CD8-positive, alpha-beta memory T cell (primary cell): Measurements from ENCODE around the gene PHLPP2. TPM values are rescaled to one million over a fixed set of nuclear protein-coding genes. Genes with fewer than 3 reads are reported as not detected.
A peak's percentile ranks its signal among the peaks of the same experiment; 100 is the strongest.
"Not testable (repeated sequence)": the region's sequence is repeated elsewhere in the genome, so short reads cannot be mapped to it uniquely, and the experiment has no call there.

Experiments used
- CTCF ChIA-PET: fragments of 350-600 bp; sonication (Branson Sonifier 250); formaldehyde crosslinking; loops from one replicate; lab custom pipeline; 2021; ENCODE audit warnings: antibody characterized with exemption; lab: Charles Lee
- POLR2A ChIA-PET: fragments of 350-600 bp; sonication (Branson Sonifier 250); formaldehyde crosslinking; loops from one replicate; lab custom pipeline; 2021; ENCODE audit warnings: antibody characterized with exemption; lab: Charles Lee
- DNase-seq, 5 donors: peaks; one replicate each; pipeline versions ENCODE4 v3.0.0 to v3.0.0-alpha.2; 2020 to 2022; ENCODE audit warnings: mixed read lengths in 1 of 5
- H3K27ac ChIP-seq: one replicate; pipeline ENCODE4 v1.7.0; 2013; ENCODE audit warnings: low read depth, mild to moderate bottlenecking, low read length, moderate library complexity
- H3K27me3 ChIP-seq: 2 replicates; pipeline ENCODE4 v1.7.0; 2013; ENCODE audit warnings: low read length, mild to moderate bottlenecking; ENCODE audit not compliant: insufficient read depth, poor library complexity, severe bottlenecking
- H3K36me3 ChIP-seq: 2 replicates; pipeline ENCODE4 v1.7.0; 2013; ENCODE audit warnings: mild to moderate bottlenecking, low read length, moderate library complexity; ENCODE audit not compliant: insufficient read depth
- H3K4me1 ChIP-seq: 2 replicates; pipeline ENCODE4 v1.7.0; 2013; ENCODE audit warnings: mild to moderate bottlenecking, low read length, moderate library complexity; ENCODE audit not compliant: insufficient read depth
- H3K4me3 ChIP-seq: 2 replicates; pipeline ENCODE4 v1.7.0; 2013; ENCODE audit warnings: mild to moderate bottlenecking, low read length
- H3K9me3 ChIP-seq: 2 replicates; pipeline ENCODE4 v1.7.0; 2013; ENCODE audit warnings: mild to moderate bottlenecking, low read length
- H3K27ac Mint-ChIP-seq, 8 donors: one replicate each; pipeline ENCODE4 v1.8.0; 2020 to 2021; ENCODE audit warnings: mixed read lengths in 8 of 8, mild to moderate bottlenecking in 6 of 8, inconsistent platforms in 3 of 8, moderate library complexity in 3 of 8
- H3K27me3 Mint-ChIP-seq, 2 donors: one replicate each; pipeline ENCODE4 v1.8.0; 2020 to 2021; ENCODE audit warnings: mixed read lengths in 2 of 2, mild to moderate bottlenecking in 1 of 2, moderate library complexity in 1 of 2
- H3K36me3 Mint-ChIP-seq, 3 donors: one replicate each; pipeline ENCODE4 v1.8.0; 2020 to 2021; ENCODE audit warnings: mixed read lengths in 3 of 3, inconsistent platforms in 1 of 3, mild to moderate bottlenecking in 1 of 3
- H3K4me1 Mint-ChIP-seq, 3 donors: one replicate each; pipeline ENCODE4 v1.8.0; 2020 to 2021; ENCODE audit warnings: mixed read lengths in 3 of 3, inconsistent platforms in 1 of 3, mild to moderate bottlenecking in 1 of 3
- H3K4me3 Mint-ChIP-seq, 7 donors: one replicate each; pipeline ENCODE4 v1.8.0; 2020 to 2021; ENCODE audit warnings: mixed read lengths in 7 of 7, mild to moderate bottlenecking in 6 of 7, moderate library complexity in 4 of 7, inconsistent platforms in 2 of 7
- H3K9me3 Mint-ChIP-seq, 5 donors: one replicate each; pipeline ENCODE4 v1.8.0; 2020 to 2022; ENCODE audit warnings: mixed read lengths in 5 of 5, mild to moderate bottlenecking in 3 of 5, moderate library complexity in 2 of 5, inconsistent platforms in 1 of 5
- polyA plus RNA-seq: library from polyadenylated mRNA; unstranded; fragments of 300-500 nt; fragmentation: Illumina TruSeq; gene quantifications from one replicate; pipeline ENCODE4 v1.2.3, GENCODE V29; 2021
- total RNA-seq, 2 experiments: library from RNA; stranded (reverse); gene quantifications; one replicate each; pipeline ENCODE4 v1.2.3, GENCODE V29; 2021

The PHLPP2 gene
- total and polyA plus RNA-seq, 3 experiments from 2014 or later = 1.7 to 14.4 (median 14.3) TPM

GRCh38 chr16:71610936-71611871 lies 113.3 kb downstream of the PHLPP2 start:
- no peaks in the 10 kb centered on the region for H3K4me1 ChIP-seq
- Mint-ChIP-seq H3K27me3 (peaks cover 12 to 39% of the 10 kb centered on the region in 2 donors), H3K9me3 (no peaks in the 10 kb centered on the region), H3K36me3 (no peaks in the 10 kb centered on the region), H3K27ac (peak overlapping the region in 2 of 8 donors; percentile 29 to 51), H3K4me1 (peaks cover 0 to 6% (median 3%) of the 10 kb centered on the region in 3 donors), H3K4me3 (peak overlapping the region in 1 of 7 donors; percentile 28)
- H3K9me3 ChIP-seq = no peaks in the 10 kb centered on the region
- H3K36me3 ChIP-seq = no peaks in the 10 kb centered on the region
- H3K4me3 ChIP-seq = no peak overlapping the region
- peak; percentile 54 to 81 (median 66) for DNase-seq
- ChIA-PET POLR2A (interaction anchor here (0.6 to 1.9 kb wide), 2 partner anchors 46 to 143 kb away, joined by 3 to 12 read pairs; no protein-coding TSS in a partner anchor), CTCF (interaction anchor here (0.7 to 2.3 kb wide), 29 partner anchors 9 to 350 kb away, joined by 3 to 48 read pairs (median 5); partner anchors contain the start of genes CHST4, TAT and ZNF23)
- H3K27ac ChIP-seq = no peak overlapping the region
- H3K27me3 ChIP-seq = no peaks in the 10 kb centered on the region

DNA sequence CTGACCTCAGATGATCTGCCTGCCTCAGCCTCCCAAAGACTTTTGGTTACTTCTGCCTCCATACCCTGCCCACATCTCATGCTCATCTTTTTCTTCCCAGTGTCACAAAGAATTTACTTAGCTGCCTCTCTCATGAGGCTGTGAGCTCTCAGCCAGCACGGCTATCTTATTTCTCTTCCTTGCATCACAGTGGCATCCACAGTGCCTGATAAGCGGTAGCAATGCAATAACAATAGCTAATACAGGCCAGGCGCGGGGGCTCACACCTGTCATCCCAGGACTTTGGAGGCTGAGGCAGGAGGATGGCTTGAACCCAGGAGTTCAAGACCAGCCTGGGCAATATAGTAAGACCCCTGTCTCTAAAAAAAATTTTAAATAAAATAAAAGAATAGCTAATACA lies 114.1 kb downstream of the PHLPP2 start:
- H3K4me1 Mint-ChIP-seq = peaks cover 0 to 6% (median 3%) of the 10 kb centered on the region in 3 donors
- Histone ChIP-seq H3K27ac (no peak overlapping the region), H3K4me1 (no peaks in the 10 kb centered on the region), H3K9me3 (no peaks in the 10 kb centered on the region), H3K4me3 (no peak overlapping the region), H3K36me3 (no peaks in the 10 kb centered on the region), H3K27me3 (no peaks in the 10 kb centered on the region)
- DNase-seq = no peak
- H3K36me3 Mint-ChIP-seq = no peaks in the 10 kb centered on the region
- no peak overlapping the region for H3K4me3 Mint-ChIP-seq
- ChIA-PET POLR2A (interaction anchor here (1.9 kb wide), 1 partner anchor 45 kb away, joined by 12 read pairs; no protein-coding TSS in a partner anchor), CTCF (interaction anchor here (0.8 to 2.3 kb wide), 24 partner anchors 8 to 351 kb away, joined by 3 to 48 read pairs (median 6); partner anchors contain the start of genes CHST4 and ZNF23)
- H3K27ac Mint-ChIP-seq = no peak overlapping the region
- no peaks in the 10 kb centered on the region for H3K9me3 Mint-ChIP-seq
- peaks cover 12 to 36% of the 10 kb centered on the region in 2 donors for H3K27me3 Mint-ChIP-seq

- Mint-ChIP-seq H3K4me1 (peaks cover 0 to 6% (median 3%) of the 10 kb centered on the region in 3 donors), H3K36me3 (no peaks in the 10 kb centered on the region), H3K27me3 (peaks cover 8 to 25% of the 10 kb centered on the region in 2 donors), H3K9me3 (no peaks in the 10 kb centered on the region), H3K4me3 (no peak overlapping the region), H3K27ac (no peak overlapping the region)
- H3K36me3 ChIP-seq = no peaks in the 10 kb centered on the region
- H3K4me1 ChIP-seq = no peaks in the 10 kb centered on the region
- ChIA-PET CTCF (interaction anchor here (0.7 to 1.1 kb wide), 3 partner anchors 196 to 355 kb away, joined by 3 read pairs; no protein-coding TSS in a partner anchor), POLR2A (no interaction called here)
- H3K27ac ChIP-seq = no peak overlapping the region
- H3K27me3 ChIP-seq = no peaks in the 10 kb centered on the region
- no peak for DNase-seq
- no peak overlapping the region for H3K4me3 ChIP-seq
- no peaks in the 10 kb centered on the region for H3K9me3 ChIP-seq
Measured at GRCh38 chr16:71609066-71609465, 115.4 kb downstream of the PHLPP2 start.

DNA sequence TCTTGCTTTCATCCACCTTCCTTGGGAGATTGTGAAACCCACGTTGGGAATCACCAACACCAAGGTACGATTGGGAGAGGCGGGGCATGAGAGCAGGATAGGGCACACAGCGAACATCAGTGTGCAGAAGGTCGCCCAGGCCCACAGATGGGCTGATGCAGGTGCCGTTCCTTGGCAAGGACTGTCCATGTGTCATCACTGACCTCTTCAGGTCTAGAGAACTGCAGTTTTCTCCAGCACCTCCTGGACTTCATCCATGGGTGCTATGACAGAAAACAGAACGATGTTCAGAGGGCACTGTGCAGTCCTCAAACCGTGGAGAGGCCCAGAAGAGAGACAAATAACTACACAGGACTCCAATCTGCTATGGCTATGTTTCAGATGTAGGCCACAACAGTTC lies 123.7 kb downstream of the PHLPP2 start:
- DNase-seq = no peak
- H3K4me1 ChIP-seq = no peaks in the 10 kb centered on the region
- Mint-ChIP-seq H3K27ac (no peak overlapping the region), H3K9me3 (no peaks in the 10 kb centered on the region), H3K36me3 (no peaks in the 10 kb centered on the region), H3K4me1 (no peaks in the 10 kb centered on the region), H3K27me3 (peaks cover 0 to 29% of the 10 kb centered on the region in 2 donors), H3K4me3 (no peak overlapping the region)
- H3K9me3 ChIP-seq = no peaks in the 10 kb centered on the region
- no peak overlapping the region for H3K27ac ChIP-seq
- H3K4me3 ChIP-seq = no peak overlapping the region
- POLR2A ChIA-PET = no interaction called here
- CTCF ChIA-PET = no interaction called here
- H3K36me3 ChIP-seq = no peaks in the 10 kb centered on the region
- no peaks in the 10 kb centered on the region for H3K27me3 ChIP-seq

DNA sequence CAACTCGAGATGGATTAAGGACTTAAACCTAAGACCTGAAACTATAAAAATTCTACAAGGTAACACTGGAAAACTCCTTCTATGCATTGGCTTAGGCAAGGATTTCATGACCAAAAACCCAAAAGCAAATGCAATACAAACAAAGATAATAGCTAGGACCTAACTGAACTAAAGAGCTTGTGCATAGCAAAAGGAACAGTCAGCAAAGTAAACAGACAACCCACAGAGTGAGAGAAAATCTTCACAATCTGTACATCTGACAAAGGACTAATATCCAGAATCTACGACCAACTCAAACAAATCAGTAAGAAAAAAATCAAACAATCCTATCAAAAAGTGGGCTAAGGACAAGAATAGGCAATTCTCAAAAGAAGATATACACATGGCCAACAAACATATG lies 126.1 kb downstream of the PHLPP2 start:
- H3K9me3 Mint-ChIP-seq, H3K36me3 Mint-ChIP-seq, DNase-seq, H3K9me3 ChIP-seq, POLR2A ChIA-PET, H3K4me1 ChIP-seq, H3K4me3 Mint-ChIP-seq, H3K27me3 ChIP-seq, H3K27ac Mint-ChIP-seq, H3K4me3 ChIP-seq, H3K27ac ChIP-seq, H3K36me3 ChIP-seq, H3K4me1 Mint-ChIP-seq: not testable (repeated sequence)
- peaks cover 8 to 43% of the 10 kb centered on the region in 2 donors for H3K27me3 Mint-ChIP-seq
- CTCF ChIA-PET = interaction anchor here (2.2 kb wide), 1 partner anchor 13 kb away, joined by 6 read pairs; no protein-coding TSS in a partner anchor

- H3K4me1 Mint-ChIP-seq, CTCF ChIA-PET, H3K27ac ChIP-seq, H3K4me3 Mint-ChIP-seq, H3K36me3 ChIP-seq, H3K4me1 ChIP-seq, H3K27ac Mint-ChIP-seq, POLR2A ChIA-PET, H3K9me3 Mint-ChIP-seq, H3K36me3 Mint-ChIP-seq, DNase-seq, H3K4me3 ChIP-seq, H3K27me3 ChIP-seq, H3K9me3 ChIP-seq: not testable (repeated sequence)
- H3K27me3 Mint-ChIP-seq = peaks cover 12 to 68% of the 10 kb centered on the region in 2 donors
Measured at GRCh38 chr16:71595340-71595826, 129.1 kb downstream of the PHLPP2 start.
